ENCODE data around the gene SHISAL1. TPM values are rescaled to one million over a fixed set of nuclear protein-coding genes. Genes with fewer than 3 reads are reported as not detected.

The SHISAL1 gene
- total RNA-seq, 1 experiment from 2014 or later: 2.9 TPM

GRCh38 chr22:44274918-44275630 lies 37.7 kb downstream of the SHISAL1 start:
- Histone ChIP-seq H4K20me1 (ENCODE audit: control insufficient read depth, insufficient read depth, insufficient read length) (no peaks in the 10 kb centered on the region), H2BK120ac (ENCODE audit: low read depth, low read length, poor library complexity, severe bottlenecking) (no peak overlapping the region), H3K4ac (ENCODE audit: low read depth, low read length) (no peak overlapping the region), H2BK5ac (ENCODE audit: insufficient read length, low read length) (no peak overlapping the region), H3K79me1 (ENCODE audit: insufficient read depth, low read depth, low read length, poor library complexity, severe bottlenecking) (no peaks in the 10 kb centered on the region), H3K4me2 (ENCODE audit: insufficient read depth, insufficient read length, low read length) (no peak overlapping the region), H2BK12ac (ENCODE audit: insufficient read length, low read depth, low read length) (no peak overlapping the region), H3K4me1 (ENCODE audit: insufficient read depth, low read length) (0 out of 2 replicates have a peak, but pooled peaks cover 2% of the 10 kb centered on the region), H3K27me3 (ENCODE audit: insufficient read depth, low read length) (no peaks in the 10 kb centered on the region), H4K5ac (ENCODE audit: insufficient read length, low read depth, low read length) (no peak overlapping the region), H2BK15ac (ENCODE audit: low read depth, low read length) (no peak overlapping the region), H2AK5ac (ENCODE audit: insufficient read length, low read length) (no peak overlapping the region), H3T11ph (ENCODE audit: low read length) (no peak overlapping the region), H3K9me3 (ENCODE audit: control insufficient read depth, low read depth, low read length) (no peaks in the 10 kb centered on the region), H3K23me2 (ENCODE audit: insufficient read length, low read depth, low read length, poor library complexity, severe bottlenecking) (no peaks in the 10 kb centered on the region), H2AFZ (ENCODE audit: low read length) (no peak overlapping the region), H3K27ac (ENCODE audit: insufficient read length, low read depth, low read length) (no peak overlapping the region), H4K8ac (replicated peaks; ENCODE audit: insufficient read length, low read depth, low read length) (no peak overlapping the region), H2BK20ac (ENCODE audit: low read depth, low read length, poor library complexity, severe bottlenecking) (no peak overlapping the region), H3K9ac (ENCODE audit: extremely low read depth, insufficient read length, low read length) (no peak overlapping the region), H3K79me2 (ENCODE audit: insufficient read depth, low read length) (no peaks in the 10 kb centered on the region), H3K56ac (ENCODE audit: insufficient read length, low read depth, low read length) (no peak overlapping the region), H3K18ac (ENCODE audit: insufficient read length, low read depth, low read length) (no peak overlapping the region), H4K91ac (ENCODE audit: insufficient read length, low read depth, low read length) (no peak overlapping the region), H3K14ac (ENCODE audit: insufficient read depth, low read length) (no peak overlapping the region), H3K23ac (ENCODE audit: insufficient read length, low read depth, low read length) (no peak overlapping the region)
- TF ChIP-seq CTCF (conservative IDR thresholded peaks at IDR 0.05): no peak
- Mint-ChIP-seq H3K27ac (no peak overlapping the region; a peak in 1 of 7 replicates), H3K9me3 (no peaks in the 10 kb centered on the region), H3K4me3 (no peak overlapping the region), H3K36me3 (ENCODE audit: insufficient read depth in 1 of 3, low read depth in 3 of 3) (no peaks in the 10 kb centered on the region), H3K4me1 (peaks cover 35 to 45% of the 10 kb centered on the region in 2 experiments), H3K27me3 (ENCODE audit: low read depth) (peaks cover 7% of the 10 kb centered on the region; the same call in 1 of the 2 replicates)
- DNase-seq: no peak
- no CpG with 5 or more reads among the region's 22 CpGs for WGBS (ENCODE audit: extremely low coverage, insufficient read length, low lambda C conversion rate)
